T-cell (primary cell): ENCODE measurements around the gene PCYT2. TPM values are rescaled to one million over a fixed set of nuclear protein-coding genes. Genes with fewer than 3 reads are reported as not detected.

Experiments
- ATAC-seq, 4 experiments: fragments of 200-7000 bp in 3 of 4; fragments of 150-1000 bp in 1 of 4; cut with Tn5 transposase; replicated peaks in 1 of 4; 1 replicate in 3 of 4; 2 replicates in 1 of 4; pipeline ENCODE4 v1.10.0; 2021; ENCODE audit warnings: moderate library complexity in 3 of 4, mild to moderate bottlenecking in 2 of 4, moderate number of reproducible peaks in 1 of 4
- CTCF ChIA-PET, 2 donors: fragments of 300-600 bp; sonication (Branson Sonifier 250); formaldehyde crosslinking; loops; one replicate each; lab custom pipeline; 2022; ENCODE audit warnings: antibody characterized with exemption in 2 of 2; lab: Charles Lee
- POLR2A ChIA-PET, 2 donors: fragments of 300-600 bp; sonication (Branson Sonifier 250); formaldehyde crosslinking; loops; one replicate each; lab custom pipeline; 2022; ENCODE audit warnings: antibody characterized with exemption in 2 of 2; lab: Charles Lee
- DNase-seq, 35 experiments: peaks; one replicate each; pipeline versions ENCODE4 v3.0.0 to v3.0.0-alpha.2; 2013 to 2023
- H3K27ac ChIP-seq: one replicate; pipeline ENCODE4 v1.5.1; 2013; ENCODE audit warnings: low read length
- H3K27me3 ChIP-seq, 2 experiments: replicated peaks in 1 of 2; 1 replicate in 1 of 2; 2 replicates in 1 of 2; pipeline versions ENCODE4 v1.6.1 to v1.7.0; 2013; ENCODE audit warnings: low read length in 1 of 2, mixed read lengths in 1 of 2; ENCODE audit not compliant: control insufficient read depth in 2 of 2, insufficient read depth in 2 of 2; ENCODE audit errors: extremely low read depth in 1 of 2
- H3K36me3 ChIP-seq, 2 donors: 1 replicate in 1 of 2; 2 replicates in 1 of 2; pipeline versions ENCODE4 v1.6.1 to v1.7.0; 2013; ENCODE audit warnings: low read length in 1 of 2; ENCODE audit not compliant: control insufficient read depth in 2 of 2, insufficient read depth in 1 of 2; ENCODE audit errors: extremely low read depth in 1 of 2
- H3K4me1 ChIP-seq, 2 experiments: 1 replicate in 1 of 2; 2 replicates in 1 of 2; pipeline versions ENCODE4 v1.6.1 to v1.7.0; 2013; ENCODE audit warnings: low read length in 2 of 2, mixed read lengths in 1 of 2; ENCODE audit not compliant: insufficient read depth in 2 of 2, control insufficient read depth in 1 of 2; ENCODE audit errors: extremely low read depth in 1 of 2
- H3K4me3 ChIP-seq, 2 donors: 1 replicate in 1 of 2; 2 replicates in 1 of 2; pipeline versions ENCODE4 v1.5.1 to v1.7.0; 2013; ENCODE audit warnings: mild to moderate bottlenecking in 2 of 2, low read length in 1 of 2, moderate library complexity in 1 of 2; ENCODE audit not compliant: control insufficient read depth in 1 of 2; ENCODE audit errors: extremely low read depth in 1 of 2
- H3K9me3 ChIP-seq: 2 replicates; pipeline ENCODE4 v1.7.0; 2013
- H3K27ac Mint-ChIP-seq, 2 donors: one replicate each; pipeline ENCODE4 v1.8.0; 2020 to 2021; ENCODE audit warnings: mild to moderate bottlenecking in 2 of 2, mixed read lengths in 2 of 2
- H3K27me3 Mint-ChIP-seq, 2 donors: one replicate each; pipeline ENCODE4 v1.8.0; 2021 to 2022; ENCODE audit warnings: mixed read lengths in 2 of 2
- H3K36me3 Mint-ChIP-seq: one replicate; pipeline ENCODE4 v1.8.0; 2021; ENCODE audit warnings: mixed read lengths
- H3K4me1 Mint-ChIP-seq, 3 donors: one replicate each; pipeline ENCODE4 v1.8.0; 2020 to 2022; ENCODE audit warnings: mixed read lengths in 3 of 3, mild to moderate bottlenecking in 1 of 3
- H3K4me3 Mint-ChIP-seq, 3 donors: one replicate each; pipeline ENCODE4 v1.8.0; 2020 to 2022; ENCODE audit warnings: mild to moderate bottlenecking in 3 of 3, mixed read lengths in 3 of 3, moderate library complexity in 3 of 3
- H3K9me3 Mint-ChIP-seq, 3 donors: one replicate each; pipeline ENCODE4 v1.8.0; 2020 to 2022; ENCODE audit warnings: mixed read lengths in 3 of 3
- WGBS: methylation state at CpG from one replicate; pipeline ENCODE4 v1.1.5; 2013; ENCODE audit warnings: missing lambda C conversion rate; ENCODE audit not compliant: insufficient coverage; 5-methylcytosine and 5-hydroxymethylcytosine counted together
- total RNA-seq, 35 experiments: library from RNA in 6 of 35; stranded (reverse) in 6 of 35; fragments of 120-200 nt in 1 of 35; gene quantifications; one replicate each; pipeline versions ENCODE4 v1.2.1 to v1.2.4 and lab custom pipeline; 2013 to 2026

Gene PCYT2
- total RNA-seq, 5 donors from 2014 or later (not counting 1 experiment from before 2014, with no cell fraction given), result 24.5 to 55.2 (median 48.2) TPM

DNA sequence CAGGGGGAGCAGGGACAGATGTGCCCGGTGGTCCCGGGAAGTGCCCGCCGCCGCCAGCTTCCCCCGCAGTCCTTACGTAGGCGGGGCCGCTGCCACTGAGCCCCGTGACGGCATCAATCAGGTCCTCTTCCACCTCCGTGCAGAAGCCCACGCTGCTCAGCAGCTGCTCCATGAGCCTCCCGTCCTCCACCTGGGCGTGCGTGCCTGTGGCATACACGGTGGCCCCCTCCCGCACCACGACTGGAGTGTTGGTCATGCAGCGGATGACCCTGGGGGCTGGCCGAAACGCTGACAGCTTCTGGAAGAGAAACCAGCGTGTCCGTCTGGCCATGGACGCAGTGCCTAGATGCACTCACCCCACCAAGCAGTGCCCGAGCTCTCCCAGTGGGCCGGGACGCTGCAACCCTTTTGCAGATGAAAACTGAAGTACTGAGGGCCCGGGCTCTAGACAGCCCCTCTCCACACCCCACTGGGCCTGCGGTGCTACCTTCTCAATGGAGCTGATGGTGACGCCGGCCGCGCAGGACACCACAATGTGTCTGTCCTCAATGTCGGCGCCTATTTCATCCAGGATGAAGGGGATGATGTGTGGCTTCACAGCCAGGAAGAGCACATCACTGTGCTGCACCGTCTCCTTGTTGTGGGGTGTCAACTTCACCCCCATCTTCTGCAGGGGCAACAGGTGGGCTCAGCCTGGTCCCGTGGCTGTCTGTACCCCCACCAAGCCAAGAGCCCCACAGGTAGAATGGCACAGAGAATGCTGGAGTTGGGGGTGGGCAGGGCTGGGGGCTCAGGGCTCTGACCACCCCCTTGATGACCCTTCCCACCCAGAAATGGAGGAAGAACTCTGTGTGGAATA, 23.9 kb upstream of the PCYT2 start:
- ChIA-PET CTCF (no interaction called here), POLR2A (no interaction called here)
- no peak for ATAC-seq
- H3K4me1 Mint-ChIP-seq, result peaks cover 5 to 7% (median 6%) of the 10 kb centered on the region in 3 donors
- H3K27me3 Mint-ChIP-seq, result peaks cover 0 to 14% of the 10 kb centered on the region in 2 donors
- no peak overlapping the region for H3K4me3 ChIP-seq
- H3K9me3 ChIP-seq, result no peaks in the 10 kb centered on the region
- H3K36me3 ChIP-seq, result peaks cover 0 to 4% of the 10 kb centered on the region in 2 donors
- peak overlapping the region in 2 of 3 donors; percentile 25 to 77 for H3K4me3 Mint-ChIP-seq
- no peaks in the 10 kb centered on the region for H3K36me3 Mint-ChIP-seq
- H3K27me3 ChIP-seq, result peaks cover 0 to 53% of the 10 kb centered on the region in 2 experiments
- H3K9me3 Mint-ChIP-seq, result no peaks in the 10 kb centered on the region
- DNase-seq, result no peak
- no peak overlapping the region for H3K27ac ChIP-seq
- peaks cover 4 to 16% of the 10 kb centered on the region in 2 experiments for H3K4me1 ChIP-seq
- 95% methylated on average over 31 of the region's 38 CpGs for WGBS
- H3K27ac Mint-ChIP-seq, result no peak overlapping the region

DNA sequence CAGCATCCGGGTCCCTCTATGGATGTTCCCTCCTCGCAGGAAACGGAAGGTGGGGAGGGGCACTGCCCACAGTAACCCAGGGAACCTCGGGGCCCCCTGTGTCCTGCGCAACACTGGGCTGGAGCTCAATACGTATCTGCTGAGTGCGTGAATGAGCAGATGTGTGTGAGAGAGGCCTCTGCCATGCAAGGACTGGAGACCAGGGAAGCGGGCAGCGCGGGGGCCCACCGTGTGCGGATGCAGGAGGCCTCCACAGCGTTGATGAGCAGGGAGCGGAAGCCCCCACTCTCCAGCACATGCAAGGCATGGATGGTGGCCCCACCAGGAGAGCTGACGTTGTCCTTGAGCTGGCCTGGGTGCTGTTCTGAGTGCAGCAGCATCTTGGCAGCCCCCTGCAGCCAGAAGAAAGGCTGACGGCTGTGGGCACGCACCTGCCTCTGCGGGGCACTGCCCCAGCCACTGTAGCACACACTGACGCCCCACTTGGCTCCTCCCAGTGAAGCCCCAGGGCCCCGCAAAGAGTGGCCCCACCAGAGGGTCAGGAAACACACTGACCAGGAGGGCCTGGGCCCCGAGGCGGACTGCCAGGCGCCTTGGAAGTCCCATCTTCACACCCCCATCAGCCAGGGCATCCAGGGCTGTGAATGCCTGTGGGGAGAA, 23.0 kb upstream of the PCYT2 start:
- Mint-ChIP-seq H3K27ac (no peak overlapping the region), H3K4me3 (no peak overlapping the region), H3K4me1 (peaks cover 5 to 7% (median 6%) of the 10 kb centered on the region in 3 donors), H3K36me3 (no peaks in the 10 kb centered on the region), H3K27me3 (peaks cover 0 to 20% of the 10 kb centered on the region in 2 donors), H3K9me3 (no peaks in the 10 kb centered on the region)
- Histone ChIP-seq H3K27ac (no peak overlapping the region), H3K4me3 (no peak overlapping the region), H3K4me1 (peaks cover 4 to 16% of the 10 kb centered on the region in 2 experiments), H3K36me3 (peaks cover 0 to 4% of the 10 kb centered on the region in 2 donors), H3K27me3 (peaks cover 0 to 53% of the 10 kb centered on the region in 2 experiments), H3K9me3 (no peaks in the 10 kb centered on the region)
- POLR2A ChIA-PET, result no interaction called here
- CTCF ChIA-PET, result no interaction called here
- no peak for DNase-seq
- ATAC-seq, result no peak
- 94% methylated on average over 20 of the region's 23 CpGs for WGBS

DNA sequence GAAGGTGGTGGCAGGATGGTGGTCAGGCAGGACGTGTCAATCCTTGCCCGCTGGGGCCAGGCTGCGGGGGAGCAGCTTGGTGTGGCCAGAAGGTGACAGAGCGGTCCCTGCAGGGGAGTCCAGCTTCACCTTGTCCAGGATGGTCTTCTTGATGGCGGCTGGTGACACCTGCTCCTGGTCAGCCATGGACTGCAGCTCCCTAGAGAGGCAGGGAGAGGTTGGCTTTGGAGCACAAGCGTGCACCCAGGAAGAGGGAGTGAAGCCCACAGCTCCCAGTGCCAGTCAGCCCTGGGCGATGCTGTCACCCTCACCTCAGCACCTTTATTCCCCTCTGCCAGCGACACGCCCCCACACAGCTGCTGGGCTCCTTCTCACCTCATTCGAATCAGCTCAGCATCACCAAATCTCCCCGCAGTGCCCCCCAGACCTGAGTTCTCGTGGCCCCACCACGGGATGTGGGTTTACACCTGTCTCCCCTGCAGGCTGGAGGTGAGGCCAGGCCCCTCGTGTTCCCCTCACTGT, 22.0 kb upstream of the PCYT2 start:
- Mint-ChIP-seq H3K4me1 (peaks cover 5 to 11% (median 8%) of the 10 kb centered on the region in 3 donors), H3K9me3 (no peaks in the 10 kb centered on the region), H3K36me3 (no peaks in the 10 kb centered on the region), H3K4me3 (no peak overlapping the region), H3K27ac (no peak overlapping the region), H3K27me3 (peaks cover 0 to 25% of the 10 kb centered on the region in 2 donors)
- Histone ChIP-seq H3K9me3 (no peaks in the 10 kb centered on the region), H3K36me3 (peaks cover 0 to 4% of the 10 kb centered on the region in 2 donors), H3K4me3 (no peak overlapping the region), H3K27me3 (peaks cover 2 to 56% of the 10 kb centered on the region in 2 experiments), H3K4me1 (peaks cover 4 to 26% of the 10 kb centered on the region in 2 experiments), H3K27ac (no peak overlapping the region)
- ChIA-PET POLR2A (no interaction called here), CTCF (no interaction called here)
- 64% methylated on average over 11 of the region's 14 CpGs for WGBS
- DNase-seq, result no peak
- no peak for ATAC-seq

DNA sequence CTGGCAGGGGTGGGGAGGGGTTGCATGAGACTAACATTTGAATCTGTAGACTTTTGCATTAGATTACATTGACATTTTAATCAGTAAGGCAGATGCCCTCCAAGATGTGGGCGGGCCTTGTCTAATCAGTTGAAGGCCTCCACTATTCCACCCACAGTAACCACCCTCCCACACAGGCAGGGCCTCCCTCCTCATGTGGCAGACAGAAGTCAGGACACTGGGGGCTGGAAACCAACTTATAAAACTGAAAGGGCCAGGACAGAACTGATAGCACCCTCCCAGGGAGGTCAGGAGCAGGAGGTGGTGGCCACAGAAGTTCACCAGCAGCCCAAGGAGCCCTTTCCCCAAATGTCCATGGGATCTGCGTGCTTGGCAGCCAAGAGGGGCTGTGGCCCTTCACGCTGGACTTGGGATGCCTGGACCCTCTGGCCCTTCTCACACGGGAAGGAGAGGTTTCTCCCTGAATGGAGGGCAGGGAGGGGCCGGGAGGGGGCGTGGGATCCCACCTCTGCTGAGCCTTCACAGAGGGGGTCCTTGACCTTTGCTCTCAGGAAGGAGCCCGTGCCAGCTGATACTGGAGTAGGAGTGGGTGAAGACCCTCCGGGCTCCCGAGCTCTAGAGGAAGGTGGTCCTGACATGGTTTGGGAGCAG, 21.3 kb upstream of the PCYT2 start:
- ChIA-PET POLR2A (no interaction called here), CTCF (no interaction called here)
- DNase-seq (no peak), ATAC-seq (no peak)
- WGBS, result 87% methylated on average over 8 of the region's 9 CpGs
- no peak overlapping the region for H3K4me3 ChIP-seq
- H3K9me3 Mint-ChIP-seq, result no peaks in the 10 kb centered on the region
- no peaks in the 10 kb centered on the region for H3K36me3 Mint-ChIP-seq
- peaks cover 4 to 22% of the 10 kb centered on the region in 2 experiments for H3K4me1 ChIP-seq
- H3K27me3 ChIP-seq, result peaks cover 2 to 59% of the 10 kb centered on the region in 2 experiments
- H3K9me3 ChIP-seq, result no peaks in the 10 kb centered on the region
- H3K36me3 ChIP-seq, result peaks cover 0 to 4% of the 10 kb centered on the region in 2 donors
- H3K27ac ChIP-seq, result no peak overlapping the region
- H3K4me3 Mint-ChIP-seq, result no peak overlapping the region
- no peak overlapping the region for H3K27ac Mint-ChIP-seq
- H3K4me1 Mint-ChIP-seq, result peaks cover 0 to 8% (median 6%) of the 10 kb centered on the region in 3 donors
- H3K27me3 Mint-ChIP-seq, result peaks cover 0 to 25% of the 10 kb centered on the region in 2 donors

DNA sequence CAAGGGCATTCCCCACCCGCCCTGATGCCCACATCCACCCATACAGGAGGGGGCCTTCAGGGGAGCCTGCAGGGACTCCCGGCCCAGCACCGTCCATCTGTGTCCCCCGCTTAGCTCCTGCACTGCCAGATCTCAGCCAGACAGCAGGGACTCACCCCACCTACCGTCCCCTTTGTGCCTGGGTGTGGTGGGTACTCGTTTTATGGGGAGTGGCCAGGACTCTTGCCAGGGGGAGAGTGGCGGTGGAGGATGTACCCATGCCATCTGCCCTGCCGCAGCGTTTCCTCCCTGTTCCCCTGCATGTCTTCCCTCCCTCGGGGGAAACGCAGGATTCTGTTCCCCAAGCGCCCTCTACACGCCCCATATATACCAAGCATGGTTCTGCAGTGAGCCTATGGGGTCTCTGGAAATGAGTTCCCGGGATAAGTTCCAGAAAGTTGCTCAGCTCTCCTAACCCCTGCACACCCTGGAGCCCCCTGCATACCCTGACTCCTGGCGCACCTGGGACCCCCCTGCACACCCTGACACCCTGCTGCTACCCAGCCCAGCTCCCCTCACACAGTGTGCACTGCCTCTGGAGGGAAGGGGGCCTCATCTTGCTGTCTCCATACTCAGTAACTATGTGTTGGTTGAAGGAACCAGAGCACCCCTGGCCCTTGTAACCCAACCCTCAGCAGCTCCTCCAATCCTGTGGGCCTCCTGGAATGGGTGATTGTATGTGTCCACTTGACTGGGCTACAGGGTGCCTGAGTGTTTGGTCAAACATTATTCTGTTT, 20.5 kb upstream of the PCYT2 start:
- H3K36me3 ChIP-seq, result peaks cover 0 to 4% of the 10 kb centered on the region in 2 donors
- CTCF ChIA-PET, result no interaction called here
- no peak overlapping the region for H3K4me3 Mint-ChIP-seq

More for the DNA sequence above, 20.5 kb upstream of the PCYT2 start:
- H3K9me3 ChIP-seq, result no peaks in the 10 kb centered on the region
- H3K27me3 ChIP-seq, result peaks cover 2 to 57% of the 10 kb centered on the region in 2 experiments
- no CpG with 5 or more reads among the region's 15 CpGs for WGBS
- Mint-ChIP-seq H3K9me3 (no peaks in the 10 kb centered on the region), H3K27ac (no peak overlapping the region), H3K27me3 (peaks cover 0 to 25% of the 10 kb centered on the region in 2 donors), H3K4me1 (peaks cover under 1 to 9% (median 5%) of the 10 kb centered on the region in 3 donors), H3K36me3 (no peaks in the 10 kb centered on the region)
- H3K4me1 ChIP-seq, result peaks cover 3 to 18% of the 10 kb centered on the region in 2 experiments
- POLR2A ChIA-PET, result no interaction called here
- no peak for ATAC-seq
- no peak overlapping the region for H3K27ac ChIP-seq
- DNase-seq, result no peak
- H3K4me3 ChIP-seq, result no peak overlapping the region
